OCI-LY7 (cell line): ENCODE measurements around the gene METTL1. TPM values are rescaled to one million over a fixed set of nuclear protein-coding genes. Genes with fewer than 3 reads are reported as not detected.

Source experiments
- BruUV-seq: library from RNA; stranded (reverse); fragments of 400-500 nt; replicated peaks from 2 replicates; lab custom pipeline; 2021; lab: Mats Ljungman, UMichigan
- CTCF ChIA-PET: fragments of 300-600 bp; sonication (Branson Sonifier 250); formaldehyde crosslinking; loops from one replicate; lab custom pipeline; 2022; ENCODE audit warnings: antibody characterized with exemption; ENCODE audit not compliant: unreplicated experiment; lab: Charles Lee
- POLR2A ChIA-PET: fragments of 300-600 bp; sonication (Branson Sonifier 250); formaldehyde crosslinking; loops from one replicate; lab custom pipeline; 2022; ENCODE audit warnings: antibody characterized with exemption; lab: Charles Lee
- DNase-seq: peaks from one replicate; pipeline ENCODE4 v3.0.0-alpha.2; 2015; ENCODE audit warnings: low spot score
- H2AFZ ChIP-seq: fragments of 200-600 bp; sonication (generic), shearing (Covaris generic); 2 replicates; pipeline ENCODE4 v1.6.1; 2014; ENCODE audit warnings: mild to moderate bottlenecking, antibody characterized with exemption, low read length, moderate library complexity
- H3K27ac ChIP-seq: fragments of 200-600 bp; sonication (generic); 2 replicates; pipeline ENCODE4 v1.5.1; 2014; ENCODE audit warnings: mixed run types, low read depth, mild to moderate bottlenecking, moderate library complexity, low read length, inconsistent platforms; ENCODE audit not compliant: poor library complexity, severe bottlenecking
- H3K36me3 ChIP-seq: fragments of 200-600 bp; sonication (generic); 2 replicates; pipeline ENCODE4 v1.6.1; 2014; ENCODE audit warnings: mild to moderate bottlenecking, antibody characterized with exemption, low read length, moderate library complexity, mixed read lengths; ENCODE audit not compliant: insufficient read depth
- H3K4me1 ChIP-seq: fragments of 200-600 bp; sonication (generic); 2 replicates; pipeline ENCODE4 v1.5.1; 2014; ENCODE audit warnings: mild to moderate bottlenecking, low read length; ENCODE audit not compliant: insufficient read depth, poor library complexity, severe bottlenecking
- H3K4me2 ChIP-seq: fragments of 200-600 bp; sonication (generic); 2 replicates; pipeline ENCODE4 v1.6.1; 2014; ENCODE audit warnings: mild to moderate bottlenecking, low read length
- H3K4me3 ChIP-seq: fragments of 200-600 bp; sonication (generic); 2 replicates; pipeline ENCODE4 v1.5.1; 2014; ENCODE audit warnings: mild to moderate bottlenecking, low read depth, low read length; ENCODE audit not compliant: poor library complexity, severe bottlenecking
- H3K79me2 ChIP-seq: fragments of 200-600 bp; sonication (generic); 2 replicates; pipeline ENCODE4 v1.6.1; 2016; ENCODE audit warnings: low read depth, mild to moderate bottlenecking, low read length, moderate library complexity, mixed read lengths; ENCODE audit not compliant: insufficient read depth
- H3K9me2 ChIP-seq: fragments of 200-600 bp; sonication (generic); 2 replicates; pipeline ENCODE4 v1.6.1; 2016; ENCODE audit warnings: mild to moderate bottlenecking, low read length, mixed read lengths; ENCODE audit not compliant: insufficient read depth
- H3K9me3 ChIP-seq: fragments of 200-600 bp; sonication (generic); 2 replicates; pipeline ENCODE4 v1.6.1; 2014; ENCODE audit warnings: mild to moderate bottlenecking, mixed run types, low read length, mixed read lengths
- H4K20me1 ChIP-seq: fragments of 200-600 bp; sonication (generic); 2 replicates; pipeline ENCODE4 v1.6.1; 2014; ENCODE audit warnings: mild to moderate bottlenecking, antibody characterized with exemption, low read length, moderate library complexity, mixed read lengths; ENCODE audit not compliant: insufficient read depth
- CTCF ChIP-seq: fragments of 200-600 bp; sonication (generic); conservative IDR thresholded peaks from 2 replicates; pipeline ENCODE4 v1.5.1; 2014; ENCODE audit warnings: mild to moderate bottlenecking, antibody characterized with exemption, low read length, moderate library complexity, mixed read lengths
- EZH2phosphoT487 ChIP-seq: fragments of 200-600 bp; sonication (generic); IDR thresholded peaks from 2 replicates; pipeline ENCODE4 v1.6.1; 2018; ENCODE audit warnings: low read depth, borderline replicate concordance, mild to moderate bottlenecking, mixed run types, antibody characterized with exemption, low read length, moderate library complexity, mixed read lengths
- intact Hi-C: fragments of 100-400 bp; cut with micrococcal nuclease; formaldehyde crosslinking; loops from one replicate; pipeline ENCODE4 v1.10.0; 2022; ENCODE audit not compliant: unreplicated experiment
- total RNA-seq, 2 experiments: library from RNA; depleted of rRNA in 1 of 2; stranded (reverse); fragments of >200 nt in 1 of 2; shearing (Covaris generic) in 1 of 2; gene quantifications; 2 replicates each; pipeline ENCODE4 v1.2.3, GENCODE V29; 2014 to 2022

The METTL1 gene
- total RNA-seq, 2 experiments from 2014 or later = 22.2 to 23.6 TPM

- peaks cover 25% of the 10 kb centered on the region for H3K79me2 ChIP-seq
- H3K9me3 ChIP-seq = no peaks in the 10 kb centered on the region
- ChIA-PET POLR2A (interaction anchor here (0.6 to 1.5 kb wide), 6 partner anchors 10 to 126 kb away, joined by 3 to 4 read pairs (median 3); partner anchors contain the start of genes EEF1AKMT3 and METTL1), CTCF (interaction anchor here (0.8 kb wide), 1 partner anchor 12 kb away, joined by 4 read pairs; no protein-coding TSS in a partner anchor)
- H3K4me1 ChIP-seq = peaks cover 20% of the 10 kb centered on the region
- peak within 1 kb of the TSS; percentile 92 for H3K4me2 ChIP-seq
- peak within 1 kb of the TSS; percentile 95 for H3K4me3 ChIP-seq
- DNase-seq = peak; percentile 97
- no peak for TF ChIP-seq EZH2phosphoT487
- peak; percentile 94 for TF ChIP-seq CTCF
- no TSS peak for BruUV-seq
- H2AFZ ChIP-seq = peak within 1 kb of the TSS; percentile 74
- no peaks in the 10 kb centered on the region for H3K9me2 ChIP-seq
- no peaks in the 10 kb centered on the region for H4K20me1 ChIP-seq
- intact Hi-C loops = loop anchor here (5.0 kb wide), 1 partner anchor 124 kb away; no protein-coding TSS in a partner anchor
- H3K27ac ChIP-seq = peak within 1 kb of the TSS; percentile 18
- H3K36me3 ChIP-seq = peaks cover 36% of the 10 kb centered on the region
These were observed 10.9 kb upstream of the METTL1 start, which contains the start of gene TSFM for GRCh38 chr12:57782608-57783465. TSS of gene TSFM (plus strand) at chr12:57782787. CDS start at chr12:57782802, 15 bp downstream.

- no TSS peak for BruUV-seq
- no peak for DNase-seq
- intact Hi-C loops = loop anchor here (5.0 kb wide), 1 partner anchor 125 kb away; no protein-coding TSS in a partner anchor
- peaks cover 25% of the 10 kb centered on the region for H3K79me2 ChIP-seq
- peaks cover 20% of the 10 kb centered on the region for H3K4me1 ChIP-seq
- peak overlapping the region; percentile 95 for H3K4me3 ChIP-seq
- H3K9me2 ChIP-seq = no peaks in the 10 kb centered on the region
- TF ChIP-seq EZH2phosphoT487 (no peak), CTCF (no peak)
- 0 out of 2 replicates have a peak overlapping the region, but pooled peaks have one; percentile 12 for H3K4me2 ChIP-seq
- peak overlapping the region; percentile 74; the same call in 1 of the 2 replicates for H2AFZ ChIP-seq
- no peaks in the 10 kb centered on the region for H4K20me1 ChIP-seq
- H3K9me3 ChIP-seq = no peaks in the 10 kb centered on the region
- peaks cover 30% of the 10 kb centered on the region for H3K36me3 ChIP-seq
- H3K27ac ChIP-seq = no peak overlapping the region
- ChIA-PET CTCF (no interaction called here), POLR2A (interaction anchor here (1.3 to 1.5 kb wide), 2 partner anchors 10 to 127 kb away, joined by 3 to 4 read pairs; partner anchors contain the start of genes EEF1AKMT3 and METTL1)
These were observed 10.3 kb upstream of the METTL1 start for GRCh38 chr12:57782243-57782607.
